ENCODE measurements around the gene DLG2.

DNA sequence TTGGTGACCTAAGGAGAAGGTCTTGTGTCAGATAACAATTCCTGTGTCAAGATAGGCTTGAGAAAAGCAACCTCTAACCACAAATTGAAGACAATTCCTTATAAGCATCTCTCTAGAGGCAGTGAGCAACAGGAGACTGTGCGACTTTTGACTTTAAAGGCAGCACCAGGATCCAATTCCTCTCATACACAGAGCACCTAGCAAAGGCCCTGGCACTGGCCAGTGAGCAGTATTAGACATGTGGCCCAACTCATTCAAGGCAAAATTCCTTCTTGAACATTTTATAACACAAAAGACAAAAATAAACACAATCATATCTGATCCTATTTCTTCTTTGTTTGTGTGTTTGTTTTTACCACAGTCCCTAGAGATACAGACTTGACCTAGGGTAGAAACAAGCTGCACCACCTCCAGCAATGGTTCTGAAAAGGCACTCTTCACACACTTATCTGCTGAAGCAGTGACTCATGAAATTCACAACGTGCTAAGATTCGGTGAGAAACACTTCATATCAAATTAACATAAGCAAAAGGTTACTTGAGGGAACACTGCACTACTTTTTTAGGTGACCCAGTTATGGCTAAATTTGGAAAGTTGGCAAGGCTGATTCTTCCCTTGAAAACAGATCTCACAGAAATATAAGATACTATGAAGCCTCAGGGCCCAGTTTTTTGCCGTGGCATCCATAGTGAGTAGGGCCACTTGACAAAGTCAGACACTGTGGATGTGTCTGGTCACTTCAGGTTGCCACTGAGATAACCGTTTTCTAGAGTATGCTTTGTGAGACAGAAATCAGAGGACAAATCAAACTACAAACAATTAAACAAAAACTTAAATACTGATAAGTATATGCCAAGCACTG lies 1018.9 kb downstream of the DLG2 start:
- TF ChIP-seq, protein P1, sequence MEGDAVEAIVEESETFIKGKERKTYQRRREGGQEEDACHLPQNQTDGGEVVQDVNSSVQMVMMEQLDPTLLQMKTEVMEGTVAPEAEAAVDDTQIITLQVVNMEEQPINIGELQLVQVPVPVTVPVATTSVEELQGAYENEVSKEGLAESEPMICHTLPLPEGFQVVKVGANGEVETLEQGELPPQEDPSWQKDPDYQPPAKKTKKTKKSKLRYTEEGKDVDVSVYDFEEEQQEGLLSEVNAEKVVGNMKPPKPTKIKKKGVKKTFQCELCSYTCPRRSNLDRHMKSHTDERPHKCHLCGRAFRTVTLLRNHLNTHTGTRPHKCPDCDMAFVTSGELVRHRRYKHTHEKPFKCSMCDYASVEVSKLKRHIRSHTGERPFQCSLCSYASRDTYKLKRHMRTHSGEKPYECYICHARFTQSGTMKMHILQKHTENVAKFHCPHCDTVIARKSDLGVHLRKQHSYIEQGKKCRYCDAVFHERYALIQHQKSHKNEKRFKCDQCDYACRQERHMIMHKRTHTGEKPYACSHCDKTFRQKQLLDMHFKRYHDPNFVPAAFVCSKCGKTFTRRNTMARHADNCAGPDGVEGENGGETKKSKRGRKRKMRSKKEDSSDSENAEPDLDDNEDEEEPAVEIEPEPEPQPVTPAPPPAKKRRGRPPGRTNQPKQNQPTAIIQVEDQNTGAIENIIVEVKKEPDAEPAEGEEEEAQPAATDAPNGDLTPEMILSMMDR (IDR thresholded peaks at IDR 0.05 in 4 of 5, conservative IDR thresholded peaks at IDR 0.05 in 1 of 5), result no peak
- TF ChIP-seq POLR2A (IDR thresholded peaks at IDR 0.05), result no peak
